ENCODE results near the gene PIP5K1A. TPM values are rescaled to one million over a fixed set of nuclear protein-coding genes. Genes with fewer than 3 reads are reported as not detected.
A peak's percentile ranks its signal among the peaks of the same experiment; 100 is the strongest.

The PIP5K1A gene
- total RNA-seq, 2 experiments from 2014 or later = 63.1 to 66.1 TPM

GRCh38 chr1:151165738-151166504 lies 32.4 kb upstream of the PIP5K1A start, which contains the start of the genes LYSMD1 and SCNM1:
TSS of gene LYSMD1 (minus strand) at chr1:151165902. CDS start at chr1:151165258, 644 bp downstream.
TSS of gene SCNM1 (plus strand) at chr1:151166144. CDS start at chr1:151166153, 9 bp downstream.
- Mint-ChIP-seq H3K27me3 (no peaks in the 10 kb centered on the region), H3K9me3 (no peaks in the 10 kb centered on the region), H3K27ac (peak within 1 kb of the TSS; percentile 94), H3K4me1 (ENCODE audit: low read depth) (peaks cover 46% of the 10 kb centered on the region), H3K4me3 (peak within 1 kb of the TSS; percentile 91), H3K36me3 (ENCODE audit: low read depth) (peaks cover 49% of the 10 kb centered on the region)
- ChIA-PET CTCF (interaction anchor here (1.1 to 2.6 kb wide), 5 partner anchors 9 to 86 kb away, joined by 3 to 13 read pairs (median 5); partner anchors contain the start of genes TNFAIP8L2 and VPS72), POLR2A (interaction anchor here (0.6 to 3.3 kb wide), 9 partner anchors 8 to 182 kb away, joined by 3 to 25 read pairs (median 3); partner anchors contain the start of genes PSMD4, TNFAIP8L2 and VPS72)
- peak; percentile 97 for ATAC-seq
- peak; percentile 98 for DNase-seq
- intact Hi-C loops (cut with micrococcal nuclease) = loop anchor here (1.0 kb wide), 1 partner anchor 10 kb away; the partner anchor contains the start of gene TNFAIP8L2
- no peak for TF ChIP-seq CTCF (IDR thresholded peaks at IDR 0.05)

GRCh38 chr1:151166505-151166956 lies 31.8 kb upstream of the PIP5K1A start:
- intact Hi-C loops (cut with micrococcal nuclease) = no loop called here
- TF ChIP-seq CTCF (IDR thresholded peaks at IDR 0.05) = no peak
- H3K27ac Mint-ChIP-seq = peak overlapping the region; percentile 94
- peak; percentile 0 for ATAC-seq
- CTCF ChIA-PET = interaction anchor here (1.1 to 2.6 kb wide), 6 partner anchors 9 to 171 kb away, joined by 3 to 13 read pairs (median 4); partner anchors contain the start of genes TNFAIP8L2 and VPS72
- peaks cover 48% of the 10 kb centered on the region for H3K36me3 Mint-ChIP-seq (ENCODE audit: low read depth)
- peaks cover 44% of the 10 kb centered on the region for H3K4me1 Mint-ChIP-seq (ENCODE audit: low read depth)
- H3K4me3 Mint-ChIP-seq = peak overlapping the region; percentile 91
- no peaks in the 10 kb centered on the region for H3K9me3 Mint-ChIP-seq
- H3K27me3 Mint-ChIP-seq = no peaks in the 10 kb centered on the region
- POLR2A ChIA-PET = interaction anchor here (0.6 to 3.3 kb wide), 8 partner anchors 9 to 183 kb away, joined by 3 to 25 read pairs (median 3); partner anchors contain the start of genes PSMD4, TNFAIP8L2 and VPS72
- DNase-seq = peak; percentile 23

- intact Hi-C loops (cut with micrococcal nuclease) = no loop called here
- Mint-ChIP-seq H3K36me3 (ENCODE audit: low read depth) (peaks cover 42% of the 10 kb centered on the region), H3K27me3 (no peaks in the 10 kb centered on the region), H3K9me3 (no peaks in the 10 kb centered on the region), H3K4me1 (ENCODE audit: low read depth) (peaks cover 38% of the 10 kb centered on the region), H3K27ac (peak overlapping the region; percentile 94), H3K4me3 (peak overlapping the region; percentile 91)
- POLR2A ChIA-PET = interaction anchor here (1.0 to 3.3 kb wide), 4 partner anchors 10 to 72 kb away, joined by 3 to 25 read pairs (median 12); partner anchors contain the start of genes TNFAIP8L2 and VPS72
- CTCF ChIA-PET = interaction anchor here (1.1 to 2.6 kb wide), 7 partner anchors 10 to 171 kb away, joined by 3 to 13 read pairs (median 5); partner anchors contain the start of genes TNFAIP8L2 and VPS72
- no peak for TF ChIP-seq CTCF (IDR thresholded peaks at IDR 0.05)
- no peak for ATAC-seq
- no peak for DNase-seq
These were observed 31.2 kb upstream of the PIP5K1A start for GRCh38 chr1:151167116-151167515.

GRCh38 chr1:151171190-151171589 lies 27.2 kb upstream of the PIP5K1A start:
- DNase-seq = no peak
- no peak for TF ChIP-seq CTCF (IDR thresholded peaks at IDR 0.05)
- no peak for ATAC-seq
- CTCF ChIA-PET = interaction anchor here (1.0 to 1.1 kb wide), 2 partner anchors 22 to 81 kb away, joined by 4 read pairs; no protein-coding TSS in a partner anchor
- peaks cover 15% of the 10 kb centered on the region for H3K4me1 Mint-ChIP-seq (ENCODE audit: low read depth)
- intact Hi-C loops (cut with micrococcal nuclease) = no loop called here
- peaks cover 33% of the 10 kb centered on the region for H3K36me3 Mint-ChIP-seq (ENCODE audit: low read depth)
- H3K27me3 Mint-ChIP-seq = no peaks in the 10 kb centered on the region
- POLR2A ChIA-PET = interaction anchor here (0.9 to 1.3 kb wide), 4 partner anchors 11 to 18 kb away, joined by 3 read pairs; partner anchors contain the start of gene VPS72
- H3K4me3 Mint-ChIP-seq = no peak overlapping the region
- H3K9me3 Mint-ChIP-seq = no peaks in the 10 kb centered on the region
- H3K27ac Mint-ChIP-seq = no peak overlapping the region
